Neuron (in vitro differentiated cells): ENCODE data around the gene SPPL2C.

ENCODE experiments used
- H2AFZ ChIP-seq: one replicate; pipeline ENCODE4 v1.6.1; 2013; ENCODE audit warnings: low read depth, mild to moderate bottlenecking, inconsistent platforms, low read length, moderate library complexity
- H3K27me3 ChIP-seq: one replicate; pipeline ENCODE4 v1.6.1; 2013; ENCODE audit warnings: low read length; ENCODE audit not compliant: insufficient read depth
- H3K36me3 ChIP-seq: one replicate; pipeline ENCODE4 v1.6.1; 2013; ENCODE audit warnings: low read length; ENCODE audit not compliant: insufficient read depth
- H3K4me1 ChIP-seq: one replicate; pipeline ENCODE4 v1.6.1; 2013; ENCODE audit warnings: low read length; ENCODE audit not compliant: insufficient read depth
- H3K4me3 ChIP-seq: 2 replicates; pipeline ENCODE4 v1.5.1; 2013; ENCODE audit warnings: mild to moderate bottlenecking, low read length, moderate library complexity
- H3K9me3 ChIP-seq: one replicate; pipeline ENCODE4 v1.6.1; 2013; ENCODE audit warnings: low read length

SPPL2C gene

GRCh38 chr17:45836047-45837044, 8.3 kb upstream of the SPPL2C start:
- Histone ChIP-seq H2AFZ (no peak overlapping the region), H3K4me3 (no peak overlapping the region), H3K4me1 (no peaks in the 10 kb centered on the region), H3K36me3 (no peaks in the 10 kb centered on the region), H3K9me3 (no peaks in the 10 kb centered on the region), H3K27me3 (peaks cover 46% of the 10 kb centered on the region)

GRCh38 chr17:45837187-45837586, 7.5 kb upstream of the SPPL2C start:
- Histone ChIP-seq H3K36me3 (no peaks in the 10 kb centered on the region), H3K27me3 (peaks cover 51% of the 10 kb centered on the region), H3K4me1 (no peaks in the 10 kb centered on the region), H2AFZ (no peak overlapping the region), H3K9me3 (no peaks in the 10 kb centered on the region), H3K4me3 (no peak overlapping the region)

DNA sequence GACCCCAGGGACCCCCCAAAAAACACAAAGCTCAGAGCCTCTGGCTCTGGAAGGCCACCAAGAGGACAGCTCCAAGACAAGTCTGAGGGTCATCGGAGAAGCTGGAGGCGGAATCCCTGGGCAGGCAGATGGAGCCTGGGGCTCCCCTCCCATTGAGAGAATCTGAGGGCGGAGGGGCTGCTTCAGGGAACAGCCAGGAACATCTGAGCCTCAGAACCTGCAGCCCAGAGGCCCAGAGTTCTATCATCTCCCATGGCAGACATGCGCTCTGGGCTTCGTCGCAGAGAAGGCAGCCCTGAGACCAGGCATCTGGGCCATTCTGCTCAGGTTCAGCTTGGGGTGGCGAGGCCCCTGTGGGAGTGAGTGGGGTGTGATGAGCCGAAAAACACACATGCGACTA, 7.1 kb upstream of the SPPL2C start:
- H3K4me1 ChIP-seq = no peaks in the 10 kb centered on the region
- no peaks in the 10 kb centered on the region for H3K9me3 ChIP-seq
- no peaks in the 10 kb centered on the region for H3K36me3 ChIP-seq
- no peak overlapping the region for H2AFZ ChIP-seq
- H3K27me3 ChIP-seq = peaks cover 49% of the 10 kb centered on the region
- no peak overlapping the region for H3K4me3 ChIP-seq

DNA sequence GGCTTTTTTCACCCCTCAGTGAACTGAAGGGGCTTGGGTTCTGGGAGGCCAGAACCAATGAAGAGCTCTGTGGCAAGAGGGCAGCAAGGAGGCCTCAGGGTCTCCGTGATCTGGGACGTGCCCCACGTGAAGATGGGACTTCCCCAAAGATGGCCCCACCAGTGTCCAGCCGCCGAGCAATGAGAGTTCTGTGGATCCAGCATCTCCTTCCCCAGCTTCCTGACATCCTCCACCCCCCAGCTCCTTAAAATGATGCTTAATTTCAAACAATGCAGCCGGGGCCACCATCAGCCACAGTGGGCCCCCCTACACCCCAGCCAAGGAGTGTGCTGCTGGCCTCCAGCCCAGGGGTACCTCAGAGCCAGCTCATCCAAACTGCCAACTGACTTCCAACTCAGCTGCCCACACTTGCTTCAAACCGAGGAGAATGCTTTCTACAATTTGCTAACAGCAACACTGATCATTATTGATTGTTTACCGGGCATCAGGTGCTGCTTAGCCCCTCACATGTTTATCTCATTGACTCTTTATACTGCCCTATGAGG, 5.9 kb upstream of the SPPL2C start:
- Histone ChIP-seq H3K9me3 (no peaks in the 10 kb centered on the region), H3K36me3 (no peaks in the 10 kb centered on the region), H3K27me3 (peaks cover 42% of the 10 kb centered on the region), H3K4me3 (no peak overlapping the region), H3K4me1 (no peaks in the 10 kb centered on the region), H2AFZ (no peak overlapping the region)

- Histone ChIP-seq H3K27me3 (peaks cover 37% of the 10 kb centered on the region), H3K36me3 (no peaks in the 10 kb centered on the region), H3K9me3 (no peaks in the 10 kb centered on the region)
Measured at GRCh38 chr17:45839442-45839841, 5.2 kb upstream of the SPPL2C start.

GRCh38 chr17:45841186-45841585, 3.5 kb upstream of the SPPL2C start:
- H3K36me3 ChIP-seq = no peaks in the 10 kb centered on the region
- H3K9me3 ChIP-seq = no peaks in the 10 kb centered on the region
- H3K4me1 ChIP-seq = no peaks in the 10 kb centered on the region
- no peak overlapping the region for H2AFZ ChIP-seq
- peaks cover 22% of the 10 kb centered on the region for H3K27me3 ChIP-seq
- H3K4me3 ChIP-seq = no peak overlapping the region

More at GRCh38 chr17:45839442-45839841, 5.2 kb upstream of the SPPL2C start:
- Histone ChIP-seq H3K4me1 (no peaks in the 10 kb centered on the region), H2AFZ (no peak overlapping the region), H3K4me3 (no peak overlapping the region)

- Histone ChIP-seq H3K4me1 (no peaks in the 10 kb centered on the region), H3K9me3 (no peaks in the 10 kb centered on the region), H3K27me3 (peaks cover 15% of the 10 kb centered on the region), H2AFZ (no peak overlapping the region), H3K36me3 (no peaks in the 10 kb centered on the region), H3K4me3 (no peak overlapping the region)
Measured at GRCh38 chr17:45841883-45842525, 2.7 kb upstream of the SPPL2C start.

- Histone ChIP-seq H3K4me3 (no peak overlapping the region), H3K9me3 (no peaks in the 10 kb centered on the region), H2AFZ (no peak overlapping the region), H3K27me3 (peaks cover 5% of the 10 kb centered on the region), H3K4me1 (no peaks in the 10 kb centered on the region), H3K36me3 (no peaks in the 10 kb centered on the region)
Measured at GRCh38 chr17:45843722-45844121, 959 bp upstream of the SPPL2C start.

DNA sequence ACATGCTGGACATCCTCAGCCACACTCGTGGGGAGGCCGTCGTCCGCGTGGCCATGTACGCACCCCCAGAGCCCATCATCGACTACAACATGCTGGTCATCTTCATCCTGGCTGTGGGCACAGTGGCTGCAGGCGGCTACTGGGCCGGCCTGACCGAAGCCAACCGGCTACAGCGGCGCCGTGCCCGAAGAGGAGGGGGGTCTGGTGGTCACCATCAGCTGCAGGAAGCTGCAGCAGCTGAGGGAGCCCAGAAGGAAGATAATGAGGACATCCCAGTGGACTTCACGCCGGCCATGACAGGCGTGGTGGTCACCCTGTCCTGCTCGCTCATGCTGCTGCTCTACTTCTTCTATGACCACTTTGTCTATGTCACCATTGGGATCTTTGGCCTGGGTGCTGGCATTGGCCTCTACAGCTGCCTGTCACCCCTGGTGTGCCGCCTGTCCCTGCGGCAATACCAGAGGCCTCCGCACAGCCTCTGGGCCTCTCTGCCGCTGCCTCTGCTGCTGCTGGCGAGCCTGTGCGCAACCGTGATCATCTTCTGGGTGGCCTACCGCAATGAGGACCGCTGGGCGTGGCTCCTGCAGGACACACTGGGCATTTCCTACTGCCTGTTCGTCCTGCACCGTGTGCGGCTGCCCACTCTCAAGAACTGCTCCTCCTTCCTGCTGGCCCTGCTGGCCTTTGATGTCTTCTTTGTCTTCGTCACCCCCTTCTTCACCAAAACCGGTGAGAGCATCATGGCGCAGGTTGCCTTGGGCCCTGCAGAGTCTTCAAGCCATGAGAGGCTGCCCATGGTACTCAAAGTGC, 900 bp downstream of the SPPL2C start:
- peaks cover 5% of the 10 kb centered on the region for H3K27me3 ChIP-seq
- H2AFZ ChIP-seq = no peak overlapping the region
- no peak overlapping the region for H3K4me3 ChIP-seq
- no peaks in the 10 kb centered on the region for H3K36me3 ChIP-seq
- H3K4me1 ChIP-seq = no peaks in the 10 kb centered on the region
- H3K9me3 ChIP-seq = no peaks in the 10 kb centered on the region

- no peak overlapping the region for H2AFZ ChIP-seq
- H3K4me3 ChIP-seq = no peak overlapping the region
- H3K27me3 ChIP-seq = peaks cover 7% of the 10 kb centered on the region
- H3K36me3 ChIP-seq = no peaks in the 10 kb centered on the region
- no peaks in the 10 kb centered on the region for H3K9me3 ChIP-seq
- no peaks in the 10 kb centered on the region for H3K4me1 ChIP-seq
Measured at GRCh38 chr17:45846223-45846622, 1.5 kb downstream of the SPPL2C start.

DNA sequence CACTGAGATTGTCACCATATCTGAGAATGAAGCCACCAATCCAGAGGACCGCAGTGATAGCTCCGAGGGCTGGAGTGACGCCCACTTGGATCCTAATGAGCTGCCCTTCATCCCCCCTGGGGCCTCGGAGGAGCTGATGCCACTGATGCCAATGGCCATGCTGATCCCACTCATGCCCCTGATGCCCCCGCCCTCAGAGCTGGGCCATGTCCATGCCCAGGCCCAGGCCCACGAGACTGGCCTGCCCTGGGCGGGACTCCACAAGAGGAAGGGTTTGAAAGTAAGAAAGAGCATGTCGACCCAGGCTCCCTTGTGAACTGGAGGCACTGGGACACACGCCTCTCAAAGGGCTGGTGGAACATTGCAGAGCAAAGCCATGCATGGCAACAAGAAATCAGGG, 2.0 kb downstream of the SPPL2C start:
- Histone ChIP-seq H3K36me3 (no peaks in the 10 kb centered on the region), H2AFZ (no peak overlapping the region), H3K4me3 (no peak overlapping the region), H3K9me3 (no peaks in the 10 kb centered on the region), H3K4me1 (no peaks in the 10 kb centered on the region), H3K27me3 (peaks cover 7% of the 10 kb centered on the region)

- no peak overlapping the region for H2AFZ ChIP-seq
- H3K27me3 ChIP-seq = peaks cover 3% of the 10 kb centered on the region
- H3K4me1 ChIP-seq = no peaks in the 10 kb centered on the region
- H3K36me3 ChIP-seq = no peaks in the 10 kb centered on the region
- no peaks in the 10 kb centered on the region for H3K9me3 ChIP-seq
- no peak overlapping the region for H3K4me3 ChIP-seq
Measured at GRCh38 chr17:45847101-45847500, 2.4 kb downstream of the SPPL2C start.
